Kidney epithelial cell (primary cell): ENCODE results near the gene PRKRA. TPM values are rescaled to one million over a fixed set of nuclear protein-coding genes. Genes with fewer than 3 reads are reported as not detected.

Source experiments
- DNase-seq: peaks from one replicate; pipeline ENCODE4 v3.0.0-alpha.2; 2010; ENCODE audit warnings: low read depth
- H3K27me3 ChIP-seq: 2 replicates; pipeline ENCODE4 v1.6.0; 2011; ENCODE audit warnings: low read length; ENCODE audit not compliant: control insufficient read depth, insufficient read depth
- H3K36me3 ChIP-seq: 2 replicates; pipeline ENCODE4 v1.5.1; 2011; ENCODE audit warnings: low read length; ENCODE audit not compliant: control insufficient read depth, insufficient read depth
- H3K4me3 ChIP-seq: 2 replicates; pipeline ENCODE4 v1.5.1; 2011; ENCODE audit warnings: low read depth, mild to moderate bottlenecking, control low read depth, low read length
- CTCF ChIP-seq: IDR thresholded peaks from 2 replicates; pipeline ENCODE4 v1.5.1; 2011; ENCODE audit warnings: mild to moderate bottlenecking, moderate library complexity, low read length, control low read depth, inconsistent platforms; ENCODE audit not compliant: insufficient read depth, poor library complexity, severe bottlenecking
- total RNA-seq: library from RNA; depleted of rRNA; stranded (reverse); fragments of >200 nt; gene quantifications from 2 replicates; pipeline ENCODE4 v1.2.3, GENCODE V29; 2015

PRKRA gene
- total RNA-seq, 1 donor from 2014 or later, result 50.4 TPM

GRCh38 chr2:178484245-178485041, 33.5 kb upstream of the PRKRA start:
- no peak for DNase-seq

GRCh38 chr2:178482437-178482836, 31.5 kb upstream of the PRKRA start:
- no peak for DNase-seq
- Histone ChIP-seq H3K36me3 (no peaks in the 10 kb centered on the region), H3K4me3 (no peak overlapping the region), H3K27me3 (no peaks in the 10 kb centered on the region)
- TF ChIP-seq CTCF, result no peak

More at GRCh38 chr2:178484245-178485041, 33.5 kb upstream of the PRKRA start:
- Histone ChIP-seq H3K36me3 (no peaks in the 10 kb centered on the region), H3K27me3 (no peaks in the 10 kb centered on the region), H3K4me3 (no peak overlapping the region)
- TF ChIP-seq CTCF, result no peak

GRCh38 chr2:178480227-178481181, 29.5 kb upstream of the PRKRA start, which contains the start of gene PLEKHA3:
Gene PLEKHA3, plus strand, starts transcription at chr2:178480457. Its CDS starts 413 bp downstream, at chr2:178480870.
- Histone ChIP-seq H3K4me3 (peak within 1 kb of the TSS; percentile 71), H3K36me3 (no peaks in the 10 kb centered on the region), H3K27me3 (no peaks in the 10 kb centered on the region)
- TF ChIP-seq CTCF, result no peak
- DNase-seq, result peak; percentile 83

- Histone ChIP-seq H3K4me3 (peak overlapping the region; percentile 23), H3K36me3 (no peaks in the 10 kb centered on the region), H3K27me3 (no peaks in the 10 kb centered on the region)
- DNase-seq, result no peak
- TF ChIP-seq CTCF, result no peak
Measured at GRCh38 chr2:178479758-178480226, 28.8 kb upstream of the PRKRA start.

GRCh38 chr2:178479275-178479616, 28.3 kb upstream of the PRKRA start:
- Histone ChIP-seq H3K36me3 (no peaks in the 10 kb centered on the region), H3K27me3 (no peaks in the 10 kb centered on the region), H3K4me3 (peak overlapping the region; percentile 83)
- no peak for TF ChIP-seq CTCF
- DNase-seq, result no peak
